ENCODE results near the gene RNF144B. TPM values are rescaled to one million over a fixed set of nuclear protein-coding genes. Genes with fewer than 3 reads are reported as not detected.

Gene RNF144B
- total RNA-seq, 1 experiment from 2014 or later: 8.2 TPM

GRCh38 chr6:18386298-18386976 is 713 bp upstream of the RNF144B start:
- H3K27me3 Mint-ChIP-seq (ENCODE audit: low read depth): no peaks in the 10 kb centered on the region
- no peak for DNase-seq (ENCODE audit: low spot score)
- no peak for ATAC-seq
- peaks cover 49% of the 10 kb centered on the region for H3K4me1 Mint-ChIP-seq
- no peaks in the 10 kb centered on the region for H3K36me3 Mint-ChIP-seq
- ChIA-PET CTCF (interaction anchor here (0.7 to 1.6 kb wide), 5 partner anchors 9 to 571 kb away, joined by 3 to 8 read pairs (median 4); partner anchors contain the start of gene DEK), POLR2A (interaction anchor here (1.2 kb wide), 1 partner anchor 59 kb away, joined by 3 read pairs; no protein-coding TSS in a partner anchor)
- TF ChIP-seq ZNF263 (CRISPR knock-in tag; IDR thresholded peaks at IDR 0.05; ENCODE audit: low read depth): no peak
- no peak for TF ChIP-seq ZNF232 (CRISPR knock-in tag; IDR thresholded peaks at IDR 0.05)
- no peak for TF ChIP-seq ZNF121 (CRISPR knock-in tag; IDR thresholded peaks at IDR 0.05)
- TF ChIP-seq TP53 (CRISPR knock-in tag; IDR thresholded peaks at IDR 0.05): no peak
- H3K9me3 Mint-ChIP-seq: no peaks in the 10 kb centered on the region
- peak overlapping the region; percentile 87 for H3K4me3 Mint-ChIP-seq
- H3K27ac Mint-ChIP-seq: peak overlapping the region; percentile 83

GRCh38 chr6:18388271-18388670 is 1.1 kb downstream of the RNF144B start:
- ChIA-PET POLR2A (no interaction called here), CTCF (no interaction called here)
- ATAC-seq (no peak), DNase-seq (ENCODE audit: low spot score) (no peak)
- Mint-ChIP-seq H3K27ac (0 out of 2 replicates have a peak overlapping the region, but pooled peaks have one; percentile 49), H3K36me3 (no peaks in the 10 kb centered on the region), H3K27me3 (ENCODE audit: low read depth) (no peaks in the 10 kb centered on the region), H3K9me3 (no peaks in the 10 kb centered on the region), H3K4me1 (peaks cover 57% of the 10 kb centered on the region), H3K4me3 (peak overlapping the region; percentile 87)
- TF ChIP-seq FOXJ3 (CRISPR knock-in tag; IDR thresholded peaks at IDR 0.05; ENCODE audit: borderline replicate concordance) (no peak), JUN (CRISPR knock-in tag; IDR thresholded peaks at IDR 0.05) (no peak), MYBL2 (CRISPR knock-in tag; IDR thresholded peaks at IDR 0.05) (no peak), RELA (CRISPR knock-in tag; IDR thresholded peaks at IDR 0.05; ENCODE audit: borderline replicate concordance) (no peak), ATF1 (CRISPR knock-in tag; IDR thresholded peaks at IDR 0.05) (no peak), CBFB (CRISPR knock-in tag; IDR thresholded peaks at IDR 0.05; ENCODE audit: low read depth) (no peak), AR (CRISPR knock-in tag; IDR thresholded peaks at IDR 0.05) (no peak), ZNF121 (CRISPR knock-in tag; IDR thresholded peaks at IDR 0.05) (no peak), ATF6 (CRISPR knock-in tag; IDR thresholded peaks at IDR 0.05) (no peak), SMAD4 (CRISPR knock-in tag; IDR thresholded peaks at IDR 0.05) (no peak), ZNF138 (CRISPR knock-in tag; conservative IDR thresholded peaks at IDR 0.05) (no peak), FOXP4 (CRISPR knock-in tag; IDR thresholded peaks at IDR 0.05) (no peak), KAT7 (CRISPR knock-in tag; IDR thresholded peaks at IDR 0.05; ENCODE audit: borderline replicate concordance) (no peak), SP1 (CRISPR knock-in tag; conservative IDR thresholded peaks at IDR 0.05) (no peak), HMGXB4 (CRISPR knock-in tag; IDR thresholded peaks at IDR 0.05) (no peak), EMX1 (CRISPR knock-in tag; IDR thresholded peaks at IDR 0.05) (no peak), NFYB (CRISPR knock-in tag; conservative IDR thresholded peaks at IDR 0.05; ENCODE audit: low read depth) (no peak), TP53 (CRISPR knock-in tag; IDR thresholded peaks at IDR 0.05) (no peak), GRHL2 (CRISPR knock-in tag; IDR thresholded peaks at IDR 0.05; ENCODE audit: insufficient replicate concordance, severe bottlenecking) (no peak)

All from WTC11 (cell line).